NOMO-1 (cell line): ENCODE measurements around the gene H2BK1.

Experiments
- DNase-seq, 2 experiments: peaks; one replicate each; lab custom pipeline; 2025; ENCODE audit not compliant: unreplicated experiment in 2 of 2; lab: John Stamatoyannopoulos, UW

H2BK1 gene

DNA sequence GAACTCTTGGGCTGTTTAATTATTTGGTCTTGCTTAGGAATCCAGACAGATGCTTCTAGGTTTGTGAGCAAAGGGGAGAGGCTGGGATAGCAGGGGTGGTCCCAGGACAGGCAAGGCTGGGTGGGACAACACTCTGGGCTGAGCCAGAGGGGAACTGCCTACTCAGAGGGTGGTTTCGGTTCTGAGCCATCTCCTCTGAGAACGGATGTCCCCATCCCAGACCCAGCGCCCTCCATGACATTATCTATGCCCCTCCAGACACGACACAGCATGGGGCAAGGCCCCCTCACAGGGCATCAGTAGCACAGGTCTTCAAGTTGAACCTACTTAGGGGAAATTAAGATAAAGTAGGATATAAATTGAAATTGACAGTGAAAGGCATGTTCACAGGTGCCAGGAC is 30.3 kb downstream of the H2BK1 start:
- DNase-seq = no peak

DNA sequence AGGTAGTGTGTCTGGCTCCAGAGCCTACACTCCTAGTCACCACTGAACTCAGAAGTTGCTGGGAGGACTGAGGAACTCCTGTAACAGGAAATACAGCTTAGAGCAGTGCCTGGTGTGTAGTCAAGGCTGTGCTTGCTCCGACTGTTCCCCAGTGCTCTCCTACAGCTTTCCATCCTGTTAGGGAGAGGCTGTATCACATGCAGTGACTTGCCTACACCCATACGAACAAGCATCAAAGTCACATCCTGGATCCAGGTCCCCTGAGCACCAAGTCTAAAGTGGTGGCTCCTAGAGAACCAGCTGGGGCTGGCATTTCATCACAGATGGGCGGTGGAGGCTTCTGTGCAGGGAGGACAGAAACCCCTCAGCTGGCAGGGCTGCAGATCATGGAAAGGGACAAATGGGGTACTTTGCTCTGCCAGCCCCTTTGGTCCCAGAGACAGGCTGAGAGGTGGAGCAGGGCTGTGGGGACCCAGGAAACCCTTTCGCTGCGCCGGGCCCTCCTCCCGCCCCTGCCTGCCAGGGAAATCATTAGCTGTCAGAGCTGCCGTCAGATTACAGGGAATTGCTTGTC is 30.9 kb downstream of the H2BK1 start:
- DNase-seq = no peak

DNA sequence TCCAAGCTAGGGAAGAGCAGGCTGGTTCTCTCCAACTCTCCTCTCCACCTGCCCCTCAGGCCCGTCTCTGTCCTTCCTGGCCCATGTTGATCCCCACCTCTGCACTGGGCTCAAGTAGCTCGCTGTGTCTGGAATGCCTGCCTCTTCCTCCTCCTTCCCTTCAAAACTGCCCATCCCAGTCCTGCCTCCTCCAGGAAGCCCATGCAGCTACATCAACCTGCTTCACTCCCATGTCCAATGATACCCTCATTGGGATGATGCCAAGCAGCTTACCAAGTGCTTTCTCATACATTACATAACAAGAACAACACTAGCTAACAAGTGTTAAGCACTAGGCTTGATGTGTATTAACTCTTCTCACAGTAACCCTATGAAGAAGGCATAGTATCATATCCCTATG is 31.5 kb downstream of the H2BK1 start:
- no peak for DNase-seq

DNA sequence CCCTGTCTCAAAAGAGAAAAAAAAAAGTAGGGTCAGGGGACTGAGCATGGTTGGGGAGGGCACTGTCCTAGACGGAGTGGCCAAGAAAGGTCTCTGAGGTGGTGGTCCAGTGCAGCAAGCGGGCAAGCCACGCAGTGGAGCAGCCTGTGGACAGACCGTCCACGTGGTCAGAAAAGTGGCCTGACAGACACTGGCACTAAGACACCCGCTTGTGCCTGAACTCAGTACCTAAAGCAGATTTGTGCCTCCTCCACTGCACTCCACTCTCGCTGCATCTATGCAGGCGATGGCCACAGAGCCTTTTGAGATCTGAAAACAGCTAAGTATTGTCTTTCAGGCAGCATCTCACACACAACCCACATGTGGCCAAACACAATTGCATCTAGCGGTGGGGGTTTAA is 32.1 kb downstream of the H2BK1 start:
- no peak for DNase-seq

DNA sequence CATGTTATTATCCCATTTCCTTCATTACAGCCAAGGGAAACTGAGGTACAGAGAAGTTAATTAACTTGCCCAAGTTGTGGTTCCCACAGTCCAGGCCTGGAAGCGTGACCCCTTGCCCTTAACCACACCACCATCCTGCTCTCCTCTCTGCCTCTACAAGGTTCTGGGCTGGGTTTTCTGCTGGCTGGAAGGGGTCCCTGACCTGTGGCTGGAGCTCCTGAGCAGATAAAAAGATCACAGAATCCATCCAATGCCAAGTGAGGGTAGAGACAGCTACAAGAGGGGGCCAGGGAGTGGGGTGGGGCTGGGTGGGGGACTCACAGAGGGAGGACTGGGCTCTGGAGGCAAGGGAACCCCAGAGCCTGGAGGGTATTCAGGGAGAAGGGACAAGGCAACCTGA is 33.0 kb downstream of the H2BK1 start:
- DNase-seq = no peak

DNA sequence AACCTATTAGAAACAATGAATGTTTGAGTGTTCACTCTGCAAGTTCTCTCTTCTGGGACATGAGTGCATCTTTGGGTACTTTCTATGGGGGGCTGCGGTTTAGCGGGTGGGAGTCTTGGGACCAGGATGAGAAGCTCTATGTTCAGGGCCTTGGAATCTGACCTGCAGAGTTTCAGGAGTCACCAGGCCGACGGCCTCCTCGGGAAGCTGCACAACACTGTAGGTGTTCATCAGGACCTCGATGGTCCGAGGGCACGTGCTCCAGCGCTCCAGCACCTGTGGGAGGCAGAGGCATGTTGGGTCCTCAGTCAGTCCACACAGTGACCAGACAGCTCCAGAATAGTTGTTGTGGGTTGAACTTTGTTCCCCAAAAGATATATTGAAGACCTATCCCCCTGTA is 33.9 kb downstream of the H2BK1 start:
- no peak for DNase-seq

DNA sequence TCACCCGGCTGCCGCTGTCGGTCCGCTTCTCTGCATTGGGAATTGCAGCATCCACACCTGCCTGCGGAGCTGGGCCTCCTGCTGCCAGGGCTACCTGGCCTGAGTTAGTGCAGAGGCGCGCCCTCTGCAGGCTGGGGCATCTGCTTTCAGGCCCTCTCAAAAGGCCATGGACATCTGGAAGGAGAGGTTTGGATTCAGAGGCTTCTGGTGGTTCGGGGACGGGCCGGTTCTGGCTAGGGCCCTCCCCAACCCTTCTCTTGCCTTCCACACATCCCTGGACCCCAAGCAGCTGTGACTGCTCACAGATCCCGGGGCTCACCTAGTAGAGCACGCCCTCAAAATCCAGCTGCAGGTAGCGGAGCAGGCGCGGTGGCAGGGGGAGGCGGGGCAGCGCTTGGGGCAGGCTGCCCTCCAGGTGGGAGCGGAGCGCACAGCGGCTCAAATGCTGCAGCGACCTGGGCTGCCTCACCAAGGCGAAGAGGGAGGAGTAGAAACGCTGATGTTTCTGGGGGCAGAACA is 34.4 kb downstream of the H2BK1 start:
- no peak for DNase-seq

DNA sequence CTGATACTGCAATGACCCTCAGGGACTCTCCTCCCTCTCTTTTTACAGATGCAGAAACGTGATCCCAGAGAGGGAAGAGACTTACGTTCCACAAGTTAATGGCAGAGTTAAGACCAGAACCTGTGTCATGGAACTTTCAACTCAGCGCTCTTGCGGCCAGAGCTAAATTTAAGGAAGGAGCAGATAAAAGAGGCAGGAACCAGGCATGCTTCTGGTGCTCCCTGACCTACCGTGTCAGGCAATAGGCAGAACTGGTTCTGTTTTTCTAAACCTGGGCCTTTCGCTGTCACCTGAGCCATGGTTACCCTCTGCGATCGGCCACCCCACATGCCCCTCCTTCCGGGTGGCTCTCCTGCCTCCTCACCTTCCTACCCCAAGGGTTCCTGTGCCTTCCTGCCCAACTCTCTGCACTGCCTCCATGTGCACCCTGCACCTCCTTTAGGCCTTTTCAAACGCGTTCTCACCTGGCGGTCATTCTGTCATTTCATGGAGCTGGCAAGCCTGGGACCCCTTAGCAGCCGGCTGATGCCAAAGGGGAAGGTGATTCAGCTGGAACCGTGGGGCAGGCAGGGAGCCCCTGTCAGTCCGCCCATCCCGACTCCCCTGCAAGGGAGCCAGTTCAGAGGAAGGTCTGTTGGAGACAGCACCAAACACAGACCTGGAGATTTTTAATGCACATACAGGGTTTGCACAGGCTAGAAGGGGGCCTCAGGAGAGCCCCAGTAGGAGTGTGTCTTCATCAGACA is 35.1 kb downstream of the H2BK1 start:
- DNase-seq = no peak

DNA sequence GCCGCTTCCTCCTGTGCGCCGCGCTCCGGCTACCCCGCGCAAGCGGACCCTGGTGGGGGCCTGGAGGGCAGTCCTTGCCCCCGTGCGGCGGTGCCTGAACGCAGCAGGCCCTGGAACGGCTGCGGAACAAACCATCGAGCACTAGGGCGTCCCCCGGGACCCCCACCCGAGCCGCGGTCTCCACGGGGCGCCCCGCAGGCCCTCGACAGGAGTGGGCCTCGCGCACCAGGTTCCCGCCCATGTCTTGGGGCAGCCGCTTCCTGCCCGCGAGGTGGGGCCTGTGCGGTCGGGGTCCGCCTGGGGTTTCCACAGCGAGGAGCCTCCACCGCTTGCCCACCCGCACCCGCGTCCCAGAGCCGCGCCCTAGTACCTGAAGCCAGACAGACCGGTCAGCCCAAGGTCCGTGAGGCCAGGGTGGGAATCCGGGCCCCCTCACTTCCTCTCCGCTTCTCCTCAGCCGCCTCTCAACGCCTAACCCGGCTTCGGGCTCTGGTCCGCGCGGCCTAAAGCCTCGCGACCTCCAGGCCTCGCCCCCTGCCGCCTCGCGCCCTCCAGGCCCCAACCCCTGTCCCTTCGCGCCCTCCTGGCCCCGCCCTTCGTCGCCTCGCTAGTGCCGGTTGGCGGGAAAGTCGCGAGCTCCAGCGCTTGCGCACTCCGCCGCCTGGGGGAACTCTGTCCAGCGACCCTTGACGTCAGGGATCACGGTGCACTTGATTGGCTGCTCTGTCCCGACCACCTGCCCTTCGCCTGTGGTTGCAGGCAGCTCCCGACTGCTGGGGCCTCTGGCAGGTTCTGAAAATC is 35.8 kb downstream of the H2BK1 start:
- DNase-seq = no peak

DNA sequence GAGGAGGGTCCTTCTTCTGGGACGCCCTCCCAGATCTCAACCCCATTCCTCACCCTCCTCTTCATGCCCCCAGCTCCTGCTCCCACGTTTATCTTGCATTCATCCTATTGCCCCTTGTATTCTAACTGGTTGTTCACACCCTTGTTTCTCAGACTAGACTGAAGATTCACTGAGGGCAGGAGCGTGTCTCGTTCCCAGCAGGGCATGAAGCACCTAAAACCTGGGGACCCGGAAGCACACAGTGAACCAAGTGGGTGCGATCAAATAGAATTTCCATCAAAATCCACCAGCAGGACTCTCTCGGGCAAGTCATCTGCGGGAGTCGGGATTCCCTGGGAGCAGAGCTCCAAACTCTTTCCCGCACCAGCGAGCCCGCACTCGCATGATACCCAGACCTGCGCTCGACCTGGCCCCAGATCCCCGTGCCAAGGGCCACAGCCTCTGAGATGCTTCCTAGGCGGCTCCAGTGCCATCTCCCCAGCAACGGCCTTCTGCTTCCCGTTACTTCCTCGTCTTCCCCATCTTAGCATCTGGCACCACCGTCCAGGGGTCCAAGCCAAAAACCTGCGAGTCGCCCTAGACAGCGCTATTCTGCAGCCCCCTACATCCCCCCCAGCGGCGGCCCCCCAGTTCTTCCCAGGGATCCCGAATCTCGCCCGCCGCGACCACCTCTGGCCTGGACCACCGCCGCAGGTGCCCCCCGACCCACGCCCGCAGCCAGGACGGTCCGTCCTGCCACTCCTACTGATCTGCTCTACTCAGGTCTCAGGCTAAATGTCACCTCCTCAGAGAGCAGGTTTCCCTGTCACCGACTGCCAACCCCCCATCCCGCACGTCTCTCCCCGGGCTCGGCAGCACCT is 36.7 kb downstream of the H2BK1 start:
- no peak for DNase-seq

DNA sequence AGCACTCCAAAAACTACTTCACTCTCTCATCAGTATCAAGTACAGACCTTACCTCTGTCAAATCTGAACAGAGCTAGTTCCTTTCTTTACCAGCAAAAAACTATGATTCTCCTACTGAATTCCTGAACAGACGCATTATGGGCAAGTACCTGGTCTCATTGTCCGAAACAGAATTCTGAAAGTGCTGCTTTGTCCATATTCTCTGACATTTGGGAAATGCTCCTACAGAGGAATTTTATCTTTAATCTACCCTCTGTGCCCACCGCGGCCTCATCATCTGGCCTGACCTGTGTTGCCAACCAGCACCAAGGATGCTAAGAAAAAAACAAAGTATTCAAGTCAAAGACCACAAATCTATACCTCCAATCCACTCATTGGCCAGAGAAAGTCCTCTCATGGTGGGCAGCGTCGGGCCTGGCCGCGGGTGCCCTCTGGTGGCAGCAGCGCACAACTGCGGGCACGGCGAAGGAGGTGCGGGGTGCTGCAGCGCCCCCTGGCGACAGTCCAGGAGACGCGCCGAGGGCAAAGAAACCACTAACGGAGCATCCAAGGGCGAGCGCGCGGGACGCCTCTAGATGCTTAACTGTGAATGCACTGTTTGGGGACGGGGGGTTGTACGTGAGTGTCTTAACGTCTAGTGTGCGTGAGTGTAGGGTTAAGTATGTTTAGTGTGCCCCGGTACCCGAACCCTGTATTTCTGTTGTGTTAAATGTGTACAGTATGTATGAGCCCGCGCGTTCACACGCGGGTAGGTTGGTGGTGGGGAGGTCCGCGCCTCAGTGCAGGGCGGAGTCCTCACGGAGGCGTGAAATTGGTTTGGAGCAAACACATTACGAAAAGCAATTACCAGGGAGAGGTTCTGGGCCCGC is 37.8 kb downstream of the H2BK1 start:
- DNase-seq = peak; percentile 18 to 34

DNA sequence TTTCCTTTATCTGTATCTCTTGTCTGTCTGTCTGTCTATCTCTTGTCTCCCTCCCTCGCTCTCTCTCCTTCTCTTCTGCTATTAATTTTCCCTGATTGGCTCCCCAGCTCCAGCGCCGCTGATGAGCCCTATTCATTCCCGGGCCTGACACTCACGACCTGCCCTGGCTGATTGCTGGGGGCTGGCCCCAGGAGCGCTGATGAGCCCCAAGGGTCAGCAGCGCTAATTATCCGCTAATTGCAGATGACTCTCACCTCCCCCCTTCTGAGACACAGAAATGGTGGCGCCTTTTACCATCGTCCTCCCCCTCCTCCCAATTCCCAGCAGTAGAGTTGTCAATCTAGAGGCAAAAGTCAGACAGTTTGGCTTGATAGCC is 41.5 kb downstream of the H2BK1 start:
- DNase-seq = no peak

DNA sequence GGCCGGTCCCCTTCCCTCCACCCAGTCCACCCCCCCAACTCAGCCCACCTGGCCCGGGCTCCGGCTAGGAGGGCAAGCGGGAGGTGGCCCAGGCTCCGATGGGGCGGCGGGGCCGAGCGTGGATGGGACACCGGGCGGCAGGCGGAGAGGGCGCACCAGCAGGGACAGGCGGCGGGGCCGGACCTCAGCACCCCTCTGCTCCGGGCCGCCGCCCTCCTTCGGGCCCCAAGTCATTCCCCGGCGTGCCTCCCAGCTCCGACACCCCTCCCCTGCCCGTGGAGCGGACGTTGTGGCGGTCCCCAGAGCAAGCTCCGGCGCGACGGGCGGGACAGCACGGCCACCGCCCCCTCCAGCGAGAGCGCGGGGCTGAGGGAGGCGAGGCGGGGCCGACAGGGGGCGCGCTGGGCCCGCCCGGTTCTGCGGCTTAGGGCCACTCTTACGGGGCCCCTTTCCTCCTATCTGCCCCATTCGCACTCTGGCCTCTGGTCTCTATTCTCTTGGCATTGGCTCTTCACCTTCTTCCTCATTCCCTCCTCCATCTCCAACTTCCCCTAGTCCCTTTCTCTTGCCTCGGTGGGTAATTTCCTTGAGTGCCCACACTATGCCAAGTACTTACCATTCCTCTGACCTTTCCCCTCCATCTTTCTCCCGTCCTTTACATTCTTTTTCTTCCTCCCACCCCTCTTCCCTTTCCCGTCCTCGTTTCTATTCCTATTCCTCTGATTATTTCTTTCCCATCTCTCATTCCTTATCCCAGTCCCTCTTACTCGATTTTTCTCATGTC is 42.1 kb downstream of the H2BK1 start:
- peak; percentile 15 to 50 for DNase-seq

DNA sequence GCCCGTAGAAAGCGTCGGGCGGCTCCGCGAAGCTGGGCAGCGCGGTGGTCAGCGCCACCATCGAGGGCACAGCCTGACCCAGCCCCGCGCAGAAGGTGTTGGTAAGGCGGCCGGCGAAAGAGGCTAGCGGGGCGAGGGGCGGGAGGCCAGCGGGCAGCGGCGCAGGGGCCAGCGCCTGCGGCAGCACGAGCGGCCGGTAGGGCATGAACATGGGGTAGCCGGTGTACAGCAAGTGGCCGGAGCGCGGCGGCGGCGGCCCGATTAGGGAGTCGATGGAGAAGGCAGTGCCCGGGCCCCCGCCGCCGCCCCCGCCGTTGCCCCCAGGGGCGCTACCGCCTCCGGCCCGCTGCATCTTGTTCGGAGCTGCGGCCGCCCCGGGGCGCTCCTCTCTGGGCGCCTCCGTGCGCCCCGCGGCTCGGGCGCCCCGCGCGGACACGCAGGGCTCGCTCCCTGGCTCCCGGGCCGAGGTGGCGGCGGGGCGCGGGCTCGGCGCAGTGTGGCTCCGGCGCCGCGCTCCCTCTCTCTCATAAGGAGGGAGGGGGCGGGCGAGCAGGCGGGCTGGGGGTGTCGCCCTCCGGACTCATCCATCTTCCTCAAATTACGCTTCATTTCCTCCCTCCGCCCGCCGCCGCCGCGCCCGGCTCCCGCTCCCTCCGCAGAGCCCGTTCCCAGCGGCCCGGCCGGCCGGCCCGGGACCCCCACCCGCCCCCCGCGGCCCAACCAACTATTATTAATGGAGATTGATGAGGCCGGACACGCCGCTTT is 42.9 kb downstream of the H2BK1 start, which contains the start of gene GBX1:
Gene GBX1 (minus strand): TSS at position 498 of the 765 bp plus-strand sequence. CDS start 146 bp downstream, at position 352.
- no peak for DNase-seq

DNA sequence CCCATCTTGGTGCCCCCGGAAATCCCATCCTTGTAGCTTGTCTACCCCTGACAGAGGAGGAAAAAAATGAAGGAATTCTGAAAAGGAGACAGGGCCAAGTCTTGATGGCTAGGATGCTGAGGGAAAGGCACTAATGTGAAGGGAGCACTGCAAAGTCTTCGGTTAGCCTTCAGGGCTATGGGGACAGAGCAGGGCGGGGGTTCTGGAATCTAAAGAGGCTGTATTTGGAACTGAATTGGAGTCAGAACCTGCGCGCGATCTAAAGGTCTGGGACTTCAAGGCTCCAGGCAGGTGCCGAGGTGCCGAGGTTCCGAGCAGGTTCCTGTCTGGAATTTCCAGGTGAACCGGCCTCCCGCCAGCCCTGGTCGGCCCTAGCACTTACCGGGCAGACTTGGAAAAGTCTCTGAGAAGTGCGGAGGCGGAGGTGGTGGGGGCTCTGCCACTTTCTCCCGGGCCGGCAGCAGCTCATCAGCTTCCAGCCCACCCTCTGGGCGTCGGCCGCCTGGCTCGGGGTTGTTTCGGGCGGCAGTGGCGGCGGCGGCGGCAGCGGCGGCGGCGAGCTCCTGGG is 43.6 kb downstream of the H2BK1 start:
- DNase-seq = no peak

DNA sequence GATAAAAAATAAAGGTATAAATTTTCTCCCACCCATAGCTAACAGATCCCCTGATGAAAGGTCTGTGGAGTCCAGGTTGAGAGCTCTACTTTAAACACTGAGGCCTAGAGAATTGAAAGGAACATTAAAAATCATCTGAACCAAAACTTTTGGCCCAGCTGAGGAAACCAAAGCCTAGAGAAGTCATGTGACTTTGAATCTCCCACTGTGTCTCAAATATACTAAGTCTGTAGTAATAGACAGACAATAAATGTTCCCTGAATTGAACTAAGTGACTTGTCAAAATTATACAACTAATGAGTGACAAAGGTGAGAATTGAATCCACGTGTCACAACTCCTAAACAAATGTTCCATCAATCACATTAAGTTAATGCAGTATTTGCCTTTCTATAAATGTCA is 48.5 kb downstream of the H2BK1 start:
- DNase-seq = no peak
